HEK293 (cell line): ENCODE measurements around the gene CLDN10.

Source experiments
- CTCF ChIA-PET: fragments of 350-600 bp; formaldehyde crosslinking; extraction: SDS; loops from one replicate; lab custom pipeline; 2021; ENCODE audit warnings: antibody characterized with exemption; lab: Yijun Ruan, JAX
- POLR2A ChIA-PET: fragments of 300-600 bp; formaldehyde crosslinking; extraction: SDS; loops from one replicate; lab custom pipeline; 2020; ENCODE audit warnings: antibody characterized with exemption, inconsistent platforms; lab: Yijun Ruan, JAX
- H3K27ac ChIP-seq: fragments of 200-500 bp; sonication (Bioruptor generic); 2 replicates; pipeline ENCODE4 v1.5.1; 2014; ENCODE audit warnings: low read depth, low read length, control low read depth, inconsistent platforms; ENCODE audit errors: extremely low read depth
- H3K36me3 ChIP-seq, 2 experiments: fragments of 200-500 bp in 1 of 2; sonication (Bioruptor generic) in 1 of 2; 1 replicate in 1 of 2; 2 replicates in 1 of 2; pipeline ENCODE4 v1.5.1; 2014 to 2017; ENCODE audit warnings: inconsistent platforms in 2 of 2, low read length in 2 of 2; ENCODE audit not compliant: control insufficient read depth in 2 of 2, insufficient read depth in 1 of 2
- H3K4me1 ChIP-seq: fragments of 200-500 bp; sonication (Bioruptor generic); 2 replicates; pipeline ENCODE4 v1.5.1; 2014; ENCODE audit warnings: mild to moderate bottlenecking, low read length, inconsistent platforms; ENCODE audit not compliant: control insufficient read depth, insufficient read depth
- H3K4me3 ChIP-seq: 2 replicates; pipeline ENCODE4 v1.5.1; 2011; ENCODE audit warnings: low read depth, mild to moderate bottlenecking, control low read depth, low read length, moderate library complexity
- H3K9me3 ChIP-seq: fragments of 200-500 bp; sonication (Bioruptor generic); 2 replicates; pipeline ENCODE4 v1.5.1; 2014; ENCODE audit warnings: low read depth, low read length, inconsistent platforms; ENCODE audit not compliant: control insufficient read depth, insufficient read depth
- INSM2 ChIP-seq: fragments of 450-650 bp; formaldehyde crosslinking; IDR thresholded peaks from 2 replicates; pipeline ENCODE4 v1.5.1; 2016; ENCODE audit warnings: missing biosample characterization, missing genetic modification characterization
- RBAK ChIP-seq: fragments of 450-650 bp; formaldehyde crosslinking; IDR thresholded peaks from 2 replicates; pipeline ENCODE4 v1.5.1; 2016; ENCODE audit warnings: missing biosample characterization, missing genetic modification characterization
- ZNF223 ChIP-seq: fragments of 450-650 bp; formaldehyde crosslinking; IDR thresholded peaks from 2 replicates; pipeline ENCODE4 v1.5.1; 2016; ENCODE audit warnings: missing biosample characterization, missing genetic modification characterization
- ZNF280C ChIP-seq: fragments of 450-650 bp; formaldehyde crosslinking; IDR thresholded peaks from 2 replicates; pipeline ENCODE4 v1.5.1; 2016; ENCODE audit warnings: missing biosample characterization, missing genetic modification characterization
- ZNF292 ChIP-seq: fragments of 450-650 bp; formaldehyde crosslinking; IDR thresholded peaks from 2 replicates; pipeline ENCODE4 v1.5.1; 2016; ENCODE audit warnings: low read depth, missing biosample characterization, missing genetic modification characterization, borderline replicate concordance
- ZNF555 ChIP-seq: fragments of 450-650 bp; formaldehyde crosslinking; conservative IDR thresholded peaks from 2 replicates; pipeline ENCODE4 v1.5.1; 2017; ENCODE audit warnings: missing biosample characterization, mild to moderate bottlenecking, missing genetic modification characterization, inconsistent platforms
- ZNF561 ChIP-seq: fragments of 450-650 bp; IDR thresholded peaks from 2 replicates; pipeline ENCODE4 v1.5.1; 2018; ENCODE audit warnings: missing biosample characterization, missing genetic modification characterization, borderline replicate concordance
- ZNF624 ChIP-seq: fragments of 450-650 bp; formaldehyde crosslinking; IDR thresholded peaks from 2 replicates; pipeline ENCODE4 v1.5.1; 2017; ENCODE audit warnings: missing biosample characterization, missing genetic modification characterization
- ZNF747 ChIP-seq: fragments of 450-650 bp; formaldehyde crosslinking; IDR thresholded peaks from 2 replicates; pipeline ENCODE4 v1.5.1; 2016; ENCODE audit warnings: missing biosample characterization, missing genetic modification characterization
- TF ChIP-seq, protein P1 (sequence below): fragments of 450-650 bp; formaldehyde crosslinking; IDR thresholded peaks from 2 replicates; pipeline ENCODE4 v1.5.1; 2017; ENCODE audit warnings: missing biosample characterization, mild to moderate bottlenecking, missing genetic modification characterization, moderate library complexity
- TF ChIP-seq, protein P2 (sequence below): fragments of 450-650 bp; formaldehyde crosslinking; IDR thresholded peaks from 2 replicates; pipeline ENCODE4 v1.5.1; 2016; ENCODE audit warnings: missing biosample characterization, missing genetic modification characterization, borderline replicate concordance

Gene CLDN10

GRCh38 chr13:95608640-95609323 is 56.3 kb downstream of the CLDN10 start:
- no peak for TF ChIP-seq RBAK (tag by site-specific recombination)
- TF ChIP-seq ZNF624 (tag by site-specific recombination): no peak
- TF ChIP-seq, protein P1, sequence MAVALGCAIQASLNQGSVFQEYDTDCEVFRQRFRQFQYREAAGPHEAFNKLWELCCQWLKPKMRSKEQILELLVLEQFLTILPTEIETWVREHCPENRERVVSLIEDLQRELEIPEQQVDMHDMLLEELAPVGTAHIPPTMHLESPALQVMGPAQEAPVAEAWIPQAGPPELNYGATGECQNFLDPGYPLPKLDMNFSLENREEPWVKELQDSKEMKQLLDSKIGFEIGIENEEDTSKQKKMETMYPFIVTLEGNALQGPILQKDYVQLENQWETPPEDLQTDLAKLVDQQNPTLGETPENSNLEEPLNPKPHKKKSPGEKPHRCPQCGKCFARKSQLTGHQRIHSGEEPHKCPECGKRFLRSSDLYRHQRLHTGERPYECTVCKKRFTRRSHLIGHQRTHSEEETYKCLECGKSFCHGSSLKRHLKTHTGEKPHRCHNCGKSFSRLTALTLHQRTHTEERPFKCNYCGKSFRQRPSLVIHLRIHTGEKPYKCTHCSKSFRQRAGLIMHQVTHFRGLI (tag by site-specific recombination): no peak
- TF ChIP-seq ZNF223 (tag by site-specific recombination): no peak
- TF ChIP-seq INSM2 (tag by site-specific recombination): no peak
- TF ChIP-seq ZNF280C (tag by site-specific recombination): no peak
- no peak for TF ChIP-seq ZNF747 (tag by site-specific recombination)
- TF ChIP-seq, protein P2, sequence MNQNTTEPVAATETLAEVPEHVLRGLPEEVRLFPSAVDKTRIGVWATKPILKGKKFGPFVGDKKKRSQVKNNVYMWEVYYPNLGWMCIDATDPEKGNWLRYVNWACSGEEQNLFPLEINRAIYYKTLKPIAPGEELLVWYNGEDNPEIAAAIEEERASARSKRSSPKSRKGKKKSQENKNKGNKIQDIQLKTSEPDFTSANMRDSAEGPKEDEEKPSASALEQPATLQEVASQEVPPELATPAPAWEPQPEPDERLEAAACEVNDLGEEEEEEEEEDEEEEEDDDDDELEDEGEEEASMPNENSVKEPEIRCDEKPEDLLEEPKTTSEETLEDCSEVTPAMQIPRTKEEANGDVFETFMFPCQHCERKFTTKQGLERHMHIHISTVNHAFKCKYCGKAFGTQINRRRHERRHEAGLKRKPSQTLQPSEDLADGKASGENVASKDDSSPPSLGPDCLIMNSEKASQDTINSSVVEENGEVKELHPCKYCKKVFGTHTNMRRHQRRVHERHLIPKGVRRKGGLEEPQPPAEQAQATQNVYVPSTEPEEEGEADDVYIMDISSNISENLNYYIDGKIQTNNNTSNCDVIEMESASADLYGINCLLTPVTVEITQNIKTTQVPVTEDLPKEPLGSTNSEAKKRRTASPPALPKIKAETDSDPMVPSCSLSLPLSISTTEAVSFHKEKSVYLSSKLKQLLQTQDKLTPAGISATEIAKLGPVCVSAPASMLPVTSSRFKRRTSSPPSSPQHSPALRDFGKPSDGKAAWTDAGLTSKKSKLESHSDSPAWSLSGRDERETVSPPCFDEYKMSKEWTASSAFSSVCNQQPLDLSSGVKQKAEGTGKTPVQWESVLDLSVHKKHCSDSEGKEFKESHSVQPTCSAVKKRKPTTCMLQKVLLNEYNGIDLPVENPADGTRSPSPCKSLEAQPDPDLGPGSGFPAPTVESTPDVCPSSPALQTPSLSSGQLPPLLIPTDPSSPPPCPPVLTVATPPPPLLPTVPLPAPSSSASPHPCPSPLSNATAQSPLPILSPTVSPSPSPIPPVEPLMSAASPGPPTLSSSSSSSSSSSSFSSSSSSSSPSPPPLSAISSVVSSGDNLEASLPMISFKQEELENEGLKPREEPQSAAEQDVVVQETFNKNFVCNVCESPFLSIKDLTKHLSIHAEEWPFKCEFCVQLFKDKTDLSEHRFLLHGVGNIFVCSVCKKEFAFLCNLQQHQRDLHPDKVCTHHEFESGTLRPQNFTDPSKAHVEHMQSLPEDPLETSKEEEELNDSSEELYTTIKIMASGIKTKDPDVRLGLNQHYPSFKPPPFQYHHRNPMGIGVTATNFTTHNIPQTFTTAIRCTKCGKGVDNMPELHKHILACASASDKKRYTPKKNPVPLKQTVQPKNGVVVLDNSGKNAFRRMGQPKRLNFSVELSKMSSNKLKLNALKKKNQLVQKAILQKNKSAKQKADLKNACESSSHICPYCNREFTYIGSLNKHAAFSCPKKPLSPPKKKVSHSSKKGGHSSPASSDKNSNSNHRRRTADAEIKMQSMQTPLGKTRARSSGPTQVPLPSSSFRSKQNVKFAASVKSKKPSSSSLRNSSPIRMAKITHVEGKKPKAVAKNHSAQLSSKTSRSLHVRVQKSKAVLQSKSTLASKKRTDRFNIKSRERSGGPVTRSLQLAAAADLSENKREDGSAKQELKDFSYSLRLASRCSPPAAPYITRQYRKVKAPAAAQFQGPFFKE: no peak
- no peak for TF ChIP-seq ZNF561
- no peak for TF ChIP-seq ZNF292 (tag by site-specific recombination)
- Histone ChIP-seq H3K36me3 (peaks cover 29 to 90% of the 10 kb centered on the region in 2 experiments), H3K9me3 (no peaks in the 10 kb centered on the region), H3K27ac (no peak overlapping the region), H3K4me1 (peaks cover 2% of the 10 kb centered on the region; the same call in 1 of the 2 replicates), H3K4me3 (no peak overlapping the region)
- CTCF ChIA-PET: no interaction called here
- POLR2A ChIA-PET: interaction anchor here (1.3 kb wide), 1 partner anchor 34 kb away, joined by 3 read pairs; no protein-coding TSS in a partner anchor

DNA sequence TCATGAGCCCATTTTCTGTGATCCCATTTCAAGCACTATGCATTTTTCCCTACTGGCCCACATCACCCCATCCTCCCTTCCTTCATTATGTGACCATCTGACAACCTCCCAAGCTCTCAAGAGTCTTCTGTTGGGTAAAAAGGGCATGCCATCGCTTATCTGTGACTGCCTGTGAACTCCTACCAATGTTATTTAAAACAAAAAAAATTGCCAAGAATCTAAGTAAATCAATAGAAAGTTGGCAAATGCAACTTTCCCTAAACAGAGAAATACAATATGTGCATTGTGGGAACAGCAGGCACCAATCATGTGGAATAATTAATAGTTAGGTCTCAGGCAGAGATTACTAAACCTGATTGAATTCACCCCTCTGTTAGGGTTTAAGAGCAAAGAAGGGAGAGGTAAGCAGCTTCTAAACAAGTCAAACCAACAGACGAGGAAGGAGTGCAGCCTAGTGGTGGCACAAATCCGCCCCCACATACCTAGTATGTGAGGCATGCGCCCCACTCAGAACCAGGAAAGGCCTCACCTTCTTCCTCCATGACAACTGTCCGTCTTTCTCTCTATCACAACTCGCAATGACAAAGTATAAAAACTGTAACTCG is 62.2 kb downstream of the CLDN10 start:
- no peak overlapping the region for H3K4me3 ChIP-seq
- no peak overlapping the region for H3K27ac ChIP-seq
- peaks cover 42 to 96% of the 10 kb centered on the region in 2 experiments for H3K36me3 ChIP-seq
- no peak for TF ChIP-seq ZNF555
- no peaks in the 10 kb centered on the region for H3K9me3 ChIP-seq
- ChIA-PET CTCF (interaction anchor here (0.5 to 1.6 kb wide), 4 partner anchors 9 to 121 kb away, joined by 4 to 6 read pairs (median 4); no protein-coding TSS in a partner anchor), POLR2A (no interaction called here)
- no peaks in the 10 kb centered on the region for H3K4me1 ChIP-seq
